Duodenal mucosa (tissue), 2 donors: ENCODE results near the gene PDE4A.

Experiments
- H3K27ac ChIP-seq: one replicate; pipeline ENCODE4 v1.7.0; 2013; ENCODE audit warnings: low read depth, low read length
- H3K27me3 ChIP-seq, 2 donors: one replicate each; pipeline ENCODE4 v1.7.0; 2013; ENCODE audit warnings: low read length in 2 of 2, control low read depth in 1 of 2; ENCODE audit not compliant: insufficient read depth in 2 of 2, control insufficient read depth in 1 of 2
- H3K36me3 ChIP-seq, 2 donors: one replicate each; pipeline ENCODE4 v1.7.0; 2013; ENCODE audit warnings: low read length in 2 of 2, control low read depth in 1 of 2; ENCODE audit not compliant: insufficient read depth in 2 of 2, control insufficient read depth in 1 of 2
- H3K4me1 ChIP-seq, 2 donors: one replicate each; pipeline ENCODE4 v1.7.0; 2013; ENCODE audit warnings: low read length in 2 of 2, control low read depth in 1 of 2; ENCODE audit not compliant: insufficient read depth in 2 of 2, control insufficient read depth in 1 of 2
- H3K4me3 ChIP-seq, 2 donors: one replicate each; pipeline ENCODE4 v1.7.0; 2013; ENCODE audit warnings: low read length in 2 of 2, low read depth in 1 of 2
- H3K9ac ChIP-seq, 2 donors: one replicate each; pipeline ENCODE4 v1.7.0; 2013; ENCODE audit warnings: low read length in 2 of 2, low read depth in 1 of 2
- H3K9me3 ChIP-seq, 2 donors: one replicate each; pipeline ENCODE4 v1.7.0; 2013; ENCODE audit warnings: low read length in 2 of 2, control low read depth in 1 of 2; ENCODE audit not compliant: control insufficient read depth in 1 of 2

Gene PDE4A

GRCh38 chr19:10416380-10417257, 3.7 kb upstream of the PDE4A start:
- Histone ChIP-seq H3K9me3 (peaks cover 0 to 2% of the 10 kb centered on the region in 2 donors), H3K4me1 (peaks cover 15 to 18% of the 10 kb centered on the region in 2 donors)

GRCh38 chr19:10417541-10418234, 2.6 kb upstream of the PDE4A start:
- peaks cover 15 to 18% of the 10 kb centered on the region in 2 donors for H3K4me1 ChIP-seq
- H3K36me3 ChIP-seq: no peaks in the 10 kb centered on the region
- H3K9ac ChIP-seq: no peak overlapping the region
- H3K4me3 ChIP-seq: no peak overlapping the region
- H3K27me3 ChIP-seq: peaks cover 39 to 60% of the 10 kb centered on the region in 2 donors
- no peak overlapping the region for H3K27ac ChIP-seq
- H3K9me3 ChIP-seq: peaks cover 0 to 2% of the 10 kb centered on the region in 2 donors

More at GRCh38 chr19:10416380-10417257, 3.7 kb upstream of the PDE4A start:
- Histone ChIP-seq H3K27me3 (peaks cover 32 to 51% of the 10 kb centered on the region in 2 donors), H3K4me3 (peak overlapping the region; percentile 60 to 65), H3K27ac (no peak overlapping the region), H3K9ac (peak overlapping the region; percentile 20 to 69), H3K36me3 (no peaks in the 10 kb centered on the region)

- no peaks in the 10 kb centered on the region for H3K36me3 ChIP-seq
- H3K27me3 ChIP-seq: peaks cover 39 to 60% of the 10 kb centered on the region in 2 donors
- peaks cover 0 to 2% of the 10 kb centered on the region in 2 donors for H3K9me3 ChIP-seq
- H3K27ac ChIP-seq: no peak overlapping the region
- no peak overlapping the region for H3K9ac ChIP-seq
- H3K4me3 ChIP-seq: no peak overlapping the region
- H3K4me1 ChIP-seq: peaks cover 15 to 18% of the 10 kb centered on the region in 2 donors
Measured at GRCh38 chr19:10418235-10418484, 2.2 kb upstream of the PDE4A start.

- H3K27me3 ChIP-seq: peaks cover 44 to 60% of the 10 kb centered on the region in 2 donors
- no peaks in the 10 kb centered on the region for H3K36me3 ChIP-seq
- H3K9me3 ChIP-seq: peaks cover 0 to 2% of the 10 kb centered on the region in 2 donors
- H3K9ac ChIP-seq: no peak overlapping the region
- H3K4me1 ChIP-seq: peaks cover 15 to 20% of the 10 kb centered on the region in 2 donors
- no peak overlapping the region for H3K27ac ChIP-seq
- no peak overlapping the region for H3K4me3 ChIP-seq
Measured at GRCh38 chr19:10418485-10419199, 1.7 kb upstream of the PDE4A start.

- Histone ChIP-seq H3K27ac (no peak overlapping the region), H3K27me3 (peaks cover 47 to 60% of the 10 kb centered on the region in 2 donors), H3K9ac (no peak overlapping the region), H3K36me3 (no peaks in the 10 kb centered on the region), H3K4me1 (peaks cover 15 to 26% of the 10 kb centered on the region in 2 donors), H3K9me3 (peaks cover 0 to 2% of the 10 kb centered on the region in 2 donors), H3K4me3 (no peak overlapping the region)
Measured at GRCh38 chr19:10419200-10419645, 1.1 kb upstream of the PDE4A start.

- Histone ChIP-seq H3K36me3 (no peaks in the 10 kb centered on the region), H3K4me1 (peaks cover 15 to 31% of the 10 kb centered on the region in 2 donors), H3K27ac (no peak overlapping the region), H3K9ac (no peak overlapping the region), H3K27me3 (peaks cover 51 to 60% of the 10 kb centered on the region in 2 donors), H3K4me3 (peak overlapping the region in 1 of 2 donors; percentile 43), H3K9me3 (no peaks in the 10 kb centered on the region)
Measured at GRCh38 chr19:10419646-10420443, 493 bp upstream of the PDE4A start.

- no peak overlapping the region for H3K9ac ChIP-seq
Measured at GRCh38 chr19:10421240-10422045, 1.1 kb downstream of the PDE4A start.

GRCh38 chr19:10422046-10422461, 1.7 kb downstream of the PDE4A start:
- H3K27me3 ChIP-seq: peaks cover 52 to 54% of the 10 kb centered on the region in 2 donors
- H3K4me3 ChIP-seq: no peak overlapping the region
- no peaks in the 10 kb centered on the region for H3K9me3 ChIP-seq
- H3K4me1 ChIP-seq: peaks cover 9 to 23% of the 10 kb centered on the region in 2 donors
- H3K27ac ChIP-seq: no peak overlapping the region
- H3K9ac ChIP-seq: no peak overlapping the region
- H3K36me3 ChIP-seq: no peaks in the 10 kb centered on the region

More at GRCh38 chr19:10421240-10422045, 1.1 kb downstream of the PDE4A start:
- H3K27me3 ChIP-seq: peaks cover 52 to 58% of the 10 kb centered on the region in 2 donors
- H3K36me3 ChIP-seq: no peaks in the 10 kb centered on the region
- no peak overlapping the region for H3K27ac ChIP-seq
- H3K4me3 ChIP-seq: no peak overlapping the region
- no peaks in the 10 kb centered on the region for H3K9me3 ChIP-seq
- peaks cover 9 to 23% of the 10 kb centered on the region in 2 donors for H3K4me1 ChIP-seq

- Histone ChIP-seq H3K4me3 (no peak overlapping the region), H3K9ac (no peak overlapping the region), H3K9me3 (no peaks in the 10 kb centered on the region), H3K27me3 (peaks cover 44 to 46% of the 10 kb centered on the region in 2 donors), H3K36me3 (no peaks in the 10 kb centered on the region), H3K4me1 (peaks cover 9 to 23% of the 10 kb centered on the region in 2 donors), H3K27ac (no peak overlapping the region)
Measured at GRCh38 chr19:10422846-10423245, 2.5 kb downstream of the PDE4A start.
